Measurements from ENCODE around the gene NME3.

NME3 gene

DNA sequence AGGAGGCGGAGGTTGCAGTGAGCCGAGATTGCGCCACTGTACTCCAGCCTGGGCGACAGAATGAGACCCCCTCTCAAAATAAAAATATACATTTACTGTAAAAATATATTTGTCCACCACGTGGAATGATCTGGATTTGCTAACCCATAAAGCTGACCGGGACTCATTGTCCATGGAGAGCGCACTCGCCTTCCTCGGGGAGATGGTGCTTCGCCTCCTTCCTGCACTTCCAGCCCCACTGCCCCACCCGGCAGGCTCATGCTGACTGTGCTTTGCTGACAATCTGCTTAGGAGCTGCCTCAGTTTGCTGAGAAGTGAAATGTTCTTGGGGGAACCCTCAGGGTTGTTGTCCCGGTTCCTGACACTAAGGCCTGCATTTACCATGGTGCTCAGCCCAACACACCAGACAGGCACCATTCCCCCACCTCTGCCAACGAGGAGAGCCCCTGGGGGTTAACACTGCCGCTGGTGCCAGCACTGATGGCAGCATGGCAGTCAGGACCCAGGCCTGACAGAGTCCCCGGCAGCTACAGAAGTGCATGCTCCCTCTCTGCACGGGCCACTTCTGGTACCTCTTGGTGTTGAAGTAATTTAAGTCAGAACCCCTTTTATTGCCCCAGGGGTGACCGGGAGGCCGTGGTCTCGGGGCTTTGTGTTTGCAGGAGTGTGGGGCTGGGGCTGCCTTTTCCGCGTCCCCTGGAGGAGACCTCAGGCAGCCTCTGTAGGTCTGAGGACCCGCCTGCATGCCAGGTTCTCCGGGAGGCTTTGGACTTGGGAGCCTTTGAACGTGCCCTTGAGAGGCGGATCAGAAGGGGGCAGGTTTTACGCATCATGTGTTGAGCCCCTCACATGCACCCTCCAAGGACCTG, 13.9 kb upstream of the NME3 start:
- TF ChIP-seq, protein P1, sequence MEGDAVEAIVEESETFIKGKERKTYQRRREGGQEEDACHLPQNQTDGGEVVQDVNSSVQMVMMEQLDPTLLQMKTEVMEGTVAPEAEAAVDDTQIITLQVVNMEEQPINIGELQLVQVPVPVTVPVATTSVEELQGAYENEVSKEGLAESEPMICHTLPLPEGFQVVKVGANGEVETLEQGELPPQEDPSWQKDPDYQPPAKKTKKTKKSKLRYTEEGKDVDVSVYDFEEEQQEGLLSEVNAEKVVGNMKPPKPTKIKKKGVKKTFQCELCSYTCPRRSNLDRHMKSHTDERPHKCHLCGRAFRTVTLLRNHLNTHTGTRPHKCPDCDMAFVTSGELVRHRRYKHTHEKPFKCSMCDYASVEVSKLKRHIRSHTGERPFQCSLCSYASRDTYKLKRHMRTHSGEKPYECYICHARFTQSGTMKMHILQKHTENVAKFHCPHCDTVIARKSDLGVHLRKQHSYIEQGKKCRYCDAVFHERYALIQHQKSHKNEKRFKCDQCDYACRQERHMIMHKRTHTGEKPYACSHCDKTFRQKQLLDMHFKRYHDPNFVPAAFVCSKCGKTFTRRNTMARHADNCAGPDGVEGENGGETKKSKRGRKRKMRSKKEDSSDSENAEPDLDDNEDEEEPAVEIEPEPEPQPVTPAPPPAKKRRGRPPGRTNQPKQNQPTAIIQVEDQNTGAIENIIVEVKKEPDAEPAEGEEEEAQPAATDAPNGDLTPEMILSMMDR (IDR thresholded peaks at IDR 0.05; ENCODE audit: low read depth, low read length) = no peak
- H3K4me3 ChIP-seq (ENCODE audit: low read depth, low read length) = no peak overlapping the region

- H3K4me3 ChIP-seq (ENCODE audit: low read depth, low read length) = peak within 1 kb of the TSS; percentile 92
- TF ChIP-seq, protein P1 (IDR thresholded peaks at IDR 0.05; ENCODE audit: low read depth, low read length) = no peak
Measured at GRCh38 chr16:1782408-1783264, 11.3 kb upstream of the NME3 start, which contains the start of the genes NUBP2 and SPSB3. Gene NUBP2 (plus strand): TSS chr16:1782960. CDS start chr16:1783021, 61 bp downstream. Gene SPSB3 (minus strand): TSS chr16:1782571. CDS start chr16:1781483, 1,088 bp downstream.

DNA sequence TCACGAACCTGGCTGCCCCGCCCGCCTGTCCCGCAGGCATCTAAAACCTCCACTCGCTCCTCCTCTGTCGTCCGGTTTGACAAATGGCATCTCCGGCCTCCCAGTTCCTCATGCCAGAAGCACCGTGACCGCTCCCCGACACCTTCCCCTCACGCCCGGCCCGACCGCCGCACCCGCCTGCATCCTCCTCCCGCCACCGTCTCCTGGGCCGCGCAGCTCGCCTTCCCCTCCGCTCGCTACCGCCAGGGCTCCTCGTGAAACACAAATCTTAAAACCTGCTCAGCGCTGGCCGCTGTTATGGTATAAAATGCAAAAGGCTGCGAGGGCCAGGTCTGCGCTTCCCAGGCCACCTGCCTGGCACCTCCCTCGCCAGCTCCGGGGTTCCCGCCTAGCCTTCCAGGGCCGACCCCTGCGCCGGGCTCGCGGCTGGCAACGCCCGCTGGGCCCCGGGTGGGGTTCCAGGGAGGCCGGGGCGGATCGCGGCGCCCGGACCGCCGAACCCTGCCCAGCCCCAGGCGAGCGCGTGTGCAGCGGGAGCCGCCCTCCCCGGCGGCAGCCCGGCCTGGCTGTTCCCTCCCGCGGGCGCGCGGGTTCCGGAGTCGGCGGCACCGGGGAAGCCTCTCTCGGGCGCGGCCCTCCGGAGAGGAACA, 10.5 kb upstream of the NME3 start:
- peak overlapping the region; percentile 77 for H3K4me3 ChIP-seq (ENCODE audit: low read depth, low read length)
- TF ChIP-seq, protein P1 (IDR thresholded peaks at IDR 0.05; ENCODE audit: low read depth, low read length) = 0 out of 2 replicates have a peak, but pooled peaks have one; percentile 5

- H3K4me3 ChIP-seq (ENCODE audit: low read depth, low read length) = peak overlapping the region; percentile 77
- TF ChIP-seq, protein P1 (IDR thresholded peaks at IDR 0.05; ENCODE audit: low read depth, low read length) = no peak
Measured at GRCh38 chr16:1781254-1781653, 9.9 kb upstream of the NME3 start.

- no peak overlapping the region for H3K4me3 ChIP-seq (ENCODE audit: low read depth, low read length)
- TF ChIP-seq, protein P1 (IDR thresholded peaks at IDR 0.05; ENCODE audit: low read depth, low read length) = no peak
Measured at GRCh38 chr16:1780677-1781072, 9.3 kb upstream of the NME3 start.

- TF ChIP-seq, protein P1 (IDR thresholded peaks at IDR 0.05; ENCODE audit: low read depth, low read length) = no peak
- H3K4me3 ChIP-seq (ENCODE audit: low read depth, low read length) = no peak overlapping the region
Measured at GRCh38 chr16:1779741-1780676, 8.7 kb upstream of the NME3 start.

All from WI38 (cell line).